Tibial nerve (tissue), 4 donors: ENCODE measurements around the gene ABHD3.
"Not testable (repeated sequence)": the region's sequence is repeated elsewhere in the genome, so short reads cannot be mapped to it uniquely, and the experiment has no call there.

Source experiments
- CTCF ChIP-seq, 5 experiments: fragments of 200-600 bp in 3 of 5; fragments of 450-650 bp in 2 of 5; sonication (generic) in 3 of 5; IDR thresholded peaks; one replicate each; pipeline ENCODE4 v1.5.1; 2016 to 2019; ENCODE audit warnings: antibody characterized with exemption in 5 of 5, mild to moderate bottlenecking in 3 of 5, moderate library complexity in 2 of 5
- EP300 ChIP-seq, 2 donors: sonication (generic); formaldehyde crosslinking; IDR thresholded peaks; one replicate each; pipeline ENCODE4 v1.6.1; 2017; ENCODE audit warnings: antibody characterized with exemption in 2 of 2, mild to moderate bottlenecking in 1 of 2
- POLR2A ChIP-seq, 2 donors: fragments of 450-650 bp; IDR thresholded peaks; one replicate each; pipeline ENCODE4 v1.6.1; 2017; ENCODE audit warnings: antibody characterized with exemption in 2 of 2, mild to moderate bottlenecking in 2 of 2, moderate library complexity in 2 of 2

DNA sequence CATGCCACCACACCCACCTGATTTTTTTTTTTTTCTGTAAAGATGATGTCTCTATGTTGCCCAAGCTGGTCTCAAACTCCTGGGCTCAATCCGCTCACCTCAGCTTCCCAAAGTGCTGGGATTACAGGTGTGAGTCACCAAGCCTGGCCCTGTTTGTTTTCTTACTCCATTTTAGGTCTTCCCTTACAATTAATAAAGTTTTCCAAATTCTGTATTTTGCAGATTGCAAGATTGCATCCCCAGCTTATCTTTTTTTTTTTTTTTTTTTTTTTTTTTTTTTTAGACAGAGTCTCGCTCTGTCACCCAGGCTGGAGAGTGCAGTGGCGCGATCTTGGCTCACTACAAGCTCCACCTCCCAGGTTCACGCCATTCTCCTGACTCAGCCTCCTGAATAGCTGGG, 64.2 kb downstream of the ABHD3 start:
- not testable (repeated sequence) for TF ChIP-seq CTCF, POLR2A, EP300 (IDR thresholded peaks at IDR 0.05)
